GM18907 (cell line): ENCODE data around the gene HPD.
"Not testable (repeated sequence)": the region's sequence is repeated elsewhere in the genome, so short reads cannot be mapped to it uniquely, and the experiment has no call there.

Experiments
- ATAC-seq: cut with Tn5 transposase; IDR thresholded peaks from one replicate; pipeline ENCODE4 v1.9.1; 2021; ENCODE audit warnings: mild to moderate bottlenecking, moderate library complexity; ENCODE audit not compliant: unreplicated experiment

HPD gene

DNA sequence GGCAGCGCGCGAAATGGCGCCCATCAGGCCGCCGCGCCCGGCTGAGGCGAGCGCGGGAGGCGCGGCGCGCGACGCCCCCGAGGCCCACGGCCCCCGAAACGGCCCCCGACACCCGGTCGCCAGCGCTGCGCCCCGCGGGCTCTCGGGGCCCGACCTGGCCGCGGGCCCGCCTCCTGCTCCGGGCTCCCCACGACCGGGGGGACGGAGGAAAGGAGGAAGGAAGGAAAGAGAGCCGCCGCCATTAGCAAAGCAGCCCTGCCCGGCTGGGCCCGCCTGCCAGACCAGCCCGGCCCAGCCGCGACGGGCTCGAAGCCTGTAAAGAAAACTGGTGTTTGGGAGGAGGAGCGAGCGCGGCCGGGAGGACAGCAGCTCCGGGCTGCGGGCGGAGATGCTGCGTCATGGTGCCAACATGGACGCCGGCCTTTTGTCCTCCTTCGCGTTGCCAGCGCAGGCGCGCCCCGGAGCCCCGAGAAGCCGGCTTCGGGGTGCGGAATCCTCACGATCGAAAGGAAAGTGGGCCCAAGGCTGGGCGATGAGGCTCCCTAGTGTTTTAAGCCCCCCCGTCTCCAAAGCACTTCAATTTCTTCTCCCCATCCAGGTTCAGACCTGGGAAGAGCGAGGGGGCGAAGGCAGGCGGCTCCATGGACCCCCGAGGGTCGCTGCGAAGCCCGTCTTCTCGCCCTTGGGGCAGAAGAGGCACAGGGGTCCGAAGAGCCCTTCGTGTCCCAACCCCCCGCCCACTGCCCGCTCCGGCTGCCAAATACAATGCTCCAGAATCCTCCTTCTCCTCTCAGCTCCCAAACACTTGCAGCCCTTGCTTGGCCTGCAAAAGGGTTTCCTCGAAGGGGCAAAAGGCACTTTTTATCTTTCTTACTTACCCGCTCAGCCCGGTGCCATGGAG lies 57.7 kb downstream of the HPD start:
- ATAC-seq = no peak

DNA sequence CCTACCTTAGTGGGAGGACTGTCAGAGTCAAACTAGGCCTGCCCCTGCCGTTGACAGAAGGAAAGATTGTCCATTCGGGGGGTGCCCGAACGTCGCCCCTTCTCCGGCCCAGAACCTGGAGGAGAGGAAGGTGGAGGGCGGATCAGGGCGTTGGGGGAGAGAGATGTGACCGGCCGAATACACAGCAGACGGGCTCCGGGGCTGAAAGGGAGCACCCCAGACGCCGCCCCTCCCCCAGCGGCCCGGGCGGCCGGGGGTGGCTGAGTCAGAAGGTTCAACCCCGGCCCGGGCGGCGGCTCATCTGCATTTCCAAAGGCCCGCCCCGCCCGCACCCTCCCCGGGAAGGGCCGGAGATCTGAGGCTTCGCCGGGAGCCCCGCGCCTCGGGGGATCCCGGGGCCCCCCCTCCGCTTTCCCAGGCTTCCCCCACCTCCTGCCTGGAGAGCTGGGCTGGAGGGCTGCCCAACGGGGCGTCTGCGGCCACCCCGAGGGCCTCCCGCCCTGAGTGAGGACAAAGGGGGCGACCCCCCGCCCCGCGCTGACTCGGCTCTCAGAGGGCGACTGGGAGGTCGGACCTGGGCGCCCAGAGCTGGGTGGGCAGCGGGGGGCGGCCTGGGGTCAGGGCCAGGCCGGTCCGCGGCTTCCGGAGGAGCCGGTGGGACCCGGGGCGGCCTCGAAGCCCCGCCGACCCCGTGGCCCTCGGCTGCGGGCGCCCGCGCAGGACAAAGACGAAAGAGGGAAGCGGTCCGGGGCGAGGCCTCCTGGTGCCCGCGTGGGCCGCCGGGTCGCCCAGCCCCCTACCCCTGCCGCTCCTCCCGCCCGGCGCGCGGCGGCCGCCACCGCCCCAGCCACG lies 58.6 kb downstream of the HPD start:
- peak; percentile 18 for ATAC-seq

- no peak for ATAC-seq
Observed at GRCh38 chr12:121799156-121799841, 59.4 kb downstream of the HPD start.

- no peak for ATAC-seq
Observed at GRCh38 chr12:121798787-121799155, 59.9 kb downstream of the HPD start.

- no peak for ATAC-seq
Observed at GRCh38 chr12:121797937-121798786, 60.5 kb downstream of the HPD start.

DNA sequence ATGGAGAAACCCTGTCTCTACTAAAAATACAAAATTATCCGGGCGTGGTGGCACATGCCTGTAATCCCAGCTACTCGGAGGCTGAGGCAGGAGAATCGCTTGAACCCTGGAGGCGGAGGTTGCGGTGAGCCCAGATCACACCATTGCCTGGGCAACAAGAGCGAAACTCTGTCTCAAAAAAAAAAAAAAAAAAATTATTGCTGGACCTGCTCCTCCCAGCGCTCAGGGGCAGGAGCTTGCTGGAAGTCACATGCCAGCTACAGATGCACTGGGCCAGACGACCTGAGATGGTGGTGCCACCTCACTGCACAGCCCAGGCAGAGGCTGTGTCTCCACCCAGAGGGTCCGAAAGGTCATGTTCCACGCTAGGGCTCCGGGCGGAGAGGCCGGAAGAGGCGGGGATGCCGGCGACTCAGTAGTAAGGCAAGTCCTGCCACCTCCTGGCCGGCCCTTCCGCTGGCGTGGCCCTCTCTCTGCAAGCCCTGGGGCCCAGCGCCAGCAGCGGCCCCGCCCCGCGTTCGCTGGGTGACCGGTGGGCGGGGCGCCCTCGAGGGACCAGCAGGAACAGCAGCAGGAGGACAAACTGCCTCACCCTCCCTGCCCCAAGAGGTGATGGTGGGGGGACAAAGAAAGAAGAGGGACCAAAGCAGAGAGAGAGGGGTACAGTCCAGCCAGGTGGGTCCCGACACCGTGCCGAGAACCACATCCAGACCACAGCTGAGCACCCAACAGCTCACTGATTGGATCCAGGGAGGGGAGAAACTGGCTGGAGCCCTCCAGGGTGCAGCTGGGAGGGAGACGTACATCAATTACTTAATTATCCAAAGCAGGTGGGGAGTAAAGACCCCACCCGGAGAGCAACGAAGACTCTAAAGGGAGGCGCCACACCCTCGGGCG lies 61.6 kb downstream of the HPD start:
- no peak for ATAC-seq

- ATAC-seq = peak; percentile 23
Observed at GRCh38 chr12:121795034-121795968, 63.4 kb downstream of the HPD start.

DNA sequence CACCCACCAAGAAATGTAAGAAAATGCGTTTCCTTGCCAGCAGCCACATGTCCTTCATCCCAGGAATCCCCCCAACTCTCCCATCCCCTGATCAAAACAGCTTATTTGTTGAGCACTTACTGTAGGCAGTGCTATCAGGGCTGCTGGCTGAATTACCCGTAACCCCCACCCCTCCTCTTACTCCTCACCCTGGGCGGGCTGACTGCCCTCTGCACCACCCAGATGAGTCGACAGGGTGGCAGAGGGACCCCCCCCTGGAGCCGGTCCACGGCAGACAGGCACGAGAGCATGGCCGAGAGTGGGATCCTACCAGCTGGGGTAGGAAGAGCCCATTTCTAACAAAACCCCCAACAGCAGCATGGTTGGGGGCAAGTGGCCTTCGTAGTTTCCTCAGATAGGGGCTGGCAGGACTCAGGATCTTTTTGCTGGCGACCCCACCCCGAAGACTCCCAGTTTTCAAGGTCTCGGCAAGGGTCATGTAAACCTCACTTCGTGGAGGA lies 64.1 kb downstream of the HPD start:
- peak; percentile 0 for ATAC-seq

GRCh38 chr12:121793838-121794533 lies 64.7 kb downstream of the HPD start:
- ATAC-seq = peak; percentile 46

DNA sequence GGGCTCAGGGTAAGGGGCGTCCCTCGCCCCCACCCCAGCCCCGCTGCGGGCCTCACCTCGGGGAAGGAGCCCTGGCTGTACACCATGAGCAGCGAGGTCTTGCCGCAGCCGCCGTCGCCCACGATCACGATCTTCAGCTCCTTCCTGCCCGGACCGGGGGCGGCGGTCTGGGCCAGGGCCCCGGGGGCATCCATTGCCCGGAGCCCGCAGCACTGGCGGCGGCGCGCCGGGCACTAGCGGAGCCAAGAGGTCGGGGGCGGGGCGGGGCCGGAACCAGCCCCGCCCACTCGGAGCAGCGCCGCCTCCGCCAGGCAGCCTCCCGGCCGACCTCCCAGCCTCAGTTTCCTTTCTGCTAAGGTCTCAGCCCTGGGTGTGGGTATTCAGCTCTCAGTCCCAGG lies 65.2 kb downstream of the HPD start, which contains the start of gene RHOF:
Gene RHOF, minus strand, starts transcription at position 249 of the 398 bp plus-strand sequence. Its CDS starts 55 bp downstream, at position 194.
- peak; percentile 20 for ATAC-seq

DNA sequence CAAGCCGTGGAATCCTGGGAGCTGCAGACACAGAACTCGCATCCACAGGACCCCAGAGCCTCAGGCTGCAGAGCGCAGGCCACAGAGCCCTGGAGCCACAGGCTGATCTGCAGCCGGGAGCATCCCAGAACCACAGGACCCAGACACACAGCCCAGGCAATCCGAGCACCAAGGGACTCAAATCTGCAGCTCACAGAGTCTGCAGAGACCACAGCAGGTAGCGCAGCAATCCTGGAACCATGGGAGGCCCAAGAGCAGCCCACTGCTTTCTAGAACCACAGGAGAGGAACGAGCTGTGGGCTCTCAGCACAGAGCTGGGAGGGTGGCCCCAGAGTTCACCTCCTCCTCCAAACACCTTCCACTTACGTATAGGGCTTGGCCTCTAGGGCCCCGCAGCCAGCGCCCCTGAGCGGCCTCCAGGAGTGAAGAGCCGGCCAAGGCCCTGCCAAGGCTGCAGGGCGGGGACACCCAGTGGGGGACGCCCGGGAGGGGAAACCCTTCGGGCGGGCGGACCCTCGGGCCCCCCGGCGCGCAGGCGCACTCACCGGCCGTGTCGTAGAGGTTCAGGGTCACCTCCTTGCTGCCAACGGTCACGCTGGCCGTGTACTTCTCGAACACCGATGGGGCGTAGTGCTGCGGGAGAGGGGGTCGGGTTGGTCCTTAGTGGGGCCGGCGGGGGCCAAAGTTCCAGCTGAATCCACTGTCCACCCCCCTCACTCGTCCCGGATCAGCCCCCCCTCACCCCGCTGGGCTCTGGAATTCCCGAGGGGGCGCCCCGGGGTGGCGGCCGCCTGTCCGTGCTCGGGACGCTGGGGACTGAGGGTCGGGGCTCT lies 65.8 kb downstream of the HPD start:
- no peak for ATAC-seq

DNA sequence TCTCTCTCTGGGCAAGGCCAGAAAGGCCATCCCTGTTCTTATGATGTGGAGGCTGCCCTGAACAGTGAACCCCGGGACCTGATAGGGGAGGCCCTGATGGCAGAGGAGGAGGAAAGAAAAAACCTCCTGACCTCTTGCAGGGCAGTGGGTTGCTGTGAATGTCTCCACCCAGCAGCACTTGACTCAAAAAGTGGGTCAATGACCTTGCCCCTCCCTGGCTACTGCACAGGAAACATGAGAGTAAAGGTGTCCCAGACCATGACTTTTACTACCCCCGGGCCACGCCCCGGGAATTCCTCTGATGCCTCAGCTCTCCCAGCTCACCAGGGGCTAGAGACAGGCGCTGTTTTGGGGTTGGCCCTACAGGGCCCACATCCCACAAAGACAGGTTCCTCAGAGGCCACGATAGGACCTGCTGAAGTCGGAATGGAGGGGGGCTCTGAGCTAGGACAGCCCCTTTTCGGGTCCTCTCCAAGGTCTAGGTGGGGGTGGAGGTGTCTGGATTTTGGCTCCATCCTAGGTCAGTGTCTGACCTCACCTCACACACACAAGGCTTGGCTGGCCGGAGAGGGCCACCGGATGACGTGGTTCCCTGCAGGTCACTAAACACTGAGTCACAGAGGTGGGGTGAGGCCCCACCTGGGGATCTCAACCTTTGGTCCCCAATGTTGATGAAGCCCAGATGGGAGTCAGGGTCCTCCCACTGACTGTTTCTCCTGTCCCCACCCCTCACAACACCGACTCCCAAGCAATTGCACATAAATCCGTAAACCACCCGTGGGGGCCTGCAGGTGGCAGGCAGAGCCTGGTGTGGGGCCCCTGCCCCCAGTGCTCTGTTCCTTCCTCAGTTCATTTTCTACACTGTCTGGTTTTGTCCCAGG lies 66.7 kb downstream of the HPD start:
- ATAC-seq = no peak

DNA sequence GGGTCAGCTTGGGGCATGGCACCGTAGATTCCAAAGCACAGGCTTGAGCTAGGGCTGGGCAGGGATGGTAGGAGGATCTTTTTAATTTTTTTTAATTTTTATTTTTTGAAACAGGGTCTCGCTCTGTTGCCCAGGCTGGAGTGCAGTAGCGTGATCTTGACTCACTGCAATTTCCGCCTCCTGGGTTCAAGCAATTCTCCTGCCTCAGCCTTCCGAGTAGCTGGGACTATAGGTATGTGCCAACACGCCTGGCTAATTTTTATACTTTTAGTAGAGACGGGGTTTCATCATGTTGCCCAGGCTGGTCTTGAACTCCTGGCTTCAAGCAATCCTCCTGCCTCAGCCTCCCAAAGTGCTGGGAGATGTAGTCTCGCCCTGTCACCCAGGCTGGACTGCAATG lies 67.9 kb downstream of the HPD start:
- not testable (repeated sequence) for ATAC-seq

GRCh38 chr12:121789800-121790728 lies 68.6 kb downstream of the HPD start:
- peak; percentile 44 for ATAC-seq
